HCT116 (cell line): Measurements from ENCODE around the gene KDSR.

ENCODE experiments used
- EZH2 ChIP-seq: fragments of 200-600 bp; sonication (generic); IDR thresholded peaks from 2 replicates; pipeline ENCODE4 v1.6.1; 2017; ENCODE audit warnings: antibody characterized with exemption, mixed run types
- POLR2AphosphoS5 ChIP-seq: IDR thresholded peaks from 2 replicates; pipeline ENCODE4 v1.6.1; 2011; ENCODE audit warnings: mild to moderate bottlenecking, low read depth, low read length, moderate library complexity
- RAD21 ChIP-seq: IDR thresholded peaks from 2 replicates; pipeline ENCODE4 v1.6.1; 2012; ENCODE audit warnings: low read depth, mild to moderate bottlenecking
- ZNF274 ChIP-seq: fragments of 200-500 bp; sonication (Bioruptor generic); IDR thresholded peaks from 2 replicates; pipeline ENCODE4 v1.6.1; 2014; ENCODE audit warnings: mild to moderate bottlenecking, low read depth, low read length, inconsistent platforms
- TF ChIP-seq, protein P1 (sequence below), 3 experiments: fragments of 200-600 bp in 1 of 3; sonication (generic) in 1 of 3; IDR thresholded peaks in 2 of 3; conservative IDR thresholded peaks in 1 of 3; 2 replicates each; pipeline ENCODE4 v1.5.1; 2012 to 2017; ENCODE audit warnings: low read depth in 2 of 3, low read length in 2 of 3, antibody characterized with exemption in 1 of 3, borderline replicate concordance in 1 of 3, control low read depth in 1 of 3, mild to moderate bottlenecking in 1 of 3, mixed read lengths in 1 of 3, mixed run types in 1 of 3, moderate library complexity in 1 of 3; ENCODE audit not compliant: insufficient read depth in 1 of 3

DNA sequence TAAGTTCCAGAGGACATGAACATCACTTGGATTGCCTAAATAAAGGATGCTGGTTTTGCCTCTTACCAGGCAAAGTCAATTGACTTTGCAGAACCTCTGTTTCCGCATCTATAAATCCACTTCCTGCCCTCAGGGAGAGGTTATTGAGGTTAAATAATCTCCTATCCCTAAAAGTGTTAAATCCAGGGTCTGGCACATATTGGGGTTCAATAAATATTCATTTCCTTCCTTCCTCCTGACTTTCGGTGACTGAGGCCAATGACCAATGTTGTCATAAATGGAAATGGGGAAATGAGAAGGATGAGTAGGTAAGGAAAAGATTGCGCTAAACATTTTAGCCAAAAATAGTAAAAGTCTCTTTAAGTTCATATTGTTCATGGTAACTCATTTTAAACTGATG lies 63.5 kb downstream of the KDSR start:
- TF ChIP-seq RAD21 (no peak), POLR2AphosphoS5 (no peak), EZH2 (no peak), ZNF274 (no peak)
- TF ChIP-seq, protein P1, sequence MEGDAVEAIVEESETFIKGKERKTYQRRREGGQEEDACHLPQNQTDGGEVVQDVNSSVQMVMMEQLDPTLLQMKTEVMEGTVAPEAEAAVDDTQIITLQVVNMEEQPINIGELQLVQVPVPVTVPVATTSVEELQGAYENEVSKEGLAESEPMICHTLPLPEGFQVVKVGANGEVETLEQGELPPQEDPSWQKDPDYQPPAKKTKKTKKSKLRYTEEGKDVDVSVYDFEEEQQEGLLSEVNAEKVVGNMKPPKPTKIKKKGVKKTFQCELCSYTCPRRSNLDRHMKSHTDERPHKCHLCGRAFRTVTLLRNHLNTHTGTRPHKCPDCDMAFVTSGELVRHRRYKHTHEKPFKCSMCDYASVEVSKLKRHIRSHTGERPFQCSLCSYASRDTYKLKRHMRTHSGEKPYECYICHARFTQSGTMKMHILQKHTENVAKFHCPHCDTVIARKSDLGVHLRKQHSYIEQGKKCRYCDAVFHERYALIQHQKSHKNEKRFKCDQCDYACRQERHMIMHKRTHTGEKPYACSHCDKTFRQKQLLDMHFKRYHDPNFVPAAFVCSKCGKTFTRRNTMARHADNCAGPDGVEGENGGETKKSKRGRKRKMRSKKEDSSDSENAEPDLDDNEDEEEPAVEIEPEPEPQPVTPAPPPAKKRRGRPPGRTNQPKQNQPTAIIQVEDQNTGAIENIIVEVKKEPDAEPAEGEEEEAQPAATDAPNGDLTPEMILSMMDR (IDR thresholded peaks at IDR 0.05 in 2 of 3, conservative IDR thresholded peaks at IDR 0.05 in 1 of 3; ENCODE audit: borderline replicate concordance in 1 of 3, insufficient read depth in 1 of 3, low read depth in 2 of 3, low read length in 2 of 3) = no peak
